Mesendoderm (in vitro differentiated cells): Measurements from ENCODE around the gene GDF15.

ENCODE experiments used
- DNase-seq: peaks from one replicate; pipeline ENCODE4 v3.0.0; 2013
- H2AK5ac ChIP-seq: 2 replicates; pipeline ENCODE4 v1.6.1; 2013; ENCODE audit warnings: low read length, inconsistent platforms
- H2BK120ac ChIP-seq: 2 replicates; pipeline ENCODE4 v1.6.1; 2013; ENCODE audit warnings: low read depth, mild to moderate bottlenecking, low read length, moderate library complexity, mixed read lengths
- H2BK15ac ChIP-seq: replicated peaks from 2 replicates; pipeline ENCODE4 v1.6.1; 2013; ENCODE audit warnings: low read depth, mild to moderate bottlenecking, moderate library complexity
- H2BK5ac ChIP-seq: 2 replicates; pipeline ENCODE4 v1.6.1; 2013; ENCODE audit warnings: low read length, inconsistent platforms
- H3K18ac ChIP-seq: 2 replicates; pipeline ENCODE4 v1.6.1; 2013; ENCODE audit warnings: mild to moderate bottlenecking, low read length, mixed read lengths
- H3K23ac ChIP-seq: one replicate; pipeline ENCODE4 v1.6.1; 2013; ENCODE audit warnings: low read length
- H3K27ac ChIP-seq: 2 replicates; pipeline ENCODE4 v1.5.1; 2013; ENCODE audit warnings: low read depth, mild to moderate bottlenecking, inconsistent platforms, low read length, moderate library complexity
- H3K27me3 ChIP-seq: 2 replicates; pipeline ENCODE4 v1.6.1; 2013; ENCODE audit warnings: low read length, control low read depth, mild to moderate bottlenecking, inconsistent platforms; ENCODE audit not compliant: insufficient read depth, poor library complexity
- H3K36me3 ChIP-seq: 2 replicates; pipeline ENCODE4 v1.6.1; 2013; ENCODE audit warnings: low read length, inconsistent platforms; ENCODE audit not compliant: control insufficient read depth, insufficient read depth
- H3K4ac ChIP-seq: one replicate; pipeline ENCODE4 v1.6.1; 2013; ENCODE audit warnings: low read depth, mild to moderate bottlenecking, low read length, moderate library complexity
- H3K4me1 ChIP-seq: 2 replicates; pipeline ENCODE4 v1.6.1; 2013; ENCODE audit warnings: low read depth, low read length, inconsistent platforms; ENCODE audit not compliant: control insufficient read depth
- H3K4me2 ChIP-seq: 2 replicates; pipeline ENCODE4 v1.6.1; 2013; ENCODE audit warnings: low read length
- H3K4me3 ChIP-seq: 2 replicates; pipeline ENCODE4 v1.5.1; 2013; ENCODE audit warnings: mild to moderate bottlenecking, low read length
- H3K56ac ChIP-seq: one replicate; pipeline ENCODE4 v1.6.1; 2013; ENCODE audit warnings: low read length
- H3K79me1 ChIP-seq: 2 replicates; pipeline ENCODE4 v1.6.1; 2013; ENCODE audit warnings: low read length, inconsistent platforms
- H3K79me2 ChIP-seq: 2 replicates; pipeline ENCODE4 v1.6.1; 2013; ENCODE audit warnings: mild to moderate bottlenecking, low read length; ENCODE audit not compliant: control insufficient read depth, insufficient read depth
- H3K9ac ChIP-seq: 2 replicates; pipeline ENCODE4 v1.6.1; 2013; ENCODE audit warnings: low read length, inconsistent platforms
- H4K5ac ChIP-seq: one replicate; pipeline ENCODE4 v1.6.1; 2013; ENCODE audit warnings: low read length
- H4K8ac ChIP-seq: one replicate; pipeline ENCODE4 v1.6.1; 2013; ENCODE audit warnings: low read depth, mild to moderate bottlenecking, control low read depth, low read length, moderate library complexity
- WGBS: extraction: QIAGEN DNeasy Blood & Tissue Kit; methylation state at CpG from one replicate; pipeline ENCODE4 v1.1.7; 2013; ENCODE audit warnings: low lambda C conversion rate, missing lambda C conversion rate; ENCODE audit not compliant: insufficient coverage; ENCODE audit errors: extremely low coverage; 5-methylcytosine and 5-hydroxymethylcytosine counted together

Gene GDF15

DNA sequence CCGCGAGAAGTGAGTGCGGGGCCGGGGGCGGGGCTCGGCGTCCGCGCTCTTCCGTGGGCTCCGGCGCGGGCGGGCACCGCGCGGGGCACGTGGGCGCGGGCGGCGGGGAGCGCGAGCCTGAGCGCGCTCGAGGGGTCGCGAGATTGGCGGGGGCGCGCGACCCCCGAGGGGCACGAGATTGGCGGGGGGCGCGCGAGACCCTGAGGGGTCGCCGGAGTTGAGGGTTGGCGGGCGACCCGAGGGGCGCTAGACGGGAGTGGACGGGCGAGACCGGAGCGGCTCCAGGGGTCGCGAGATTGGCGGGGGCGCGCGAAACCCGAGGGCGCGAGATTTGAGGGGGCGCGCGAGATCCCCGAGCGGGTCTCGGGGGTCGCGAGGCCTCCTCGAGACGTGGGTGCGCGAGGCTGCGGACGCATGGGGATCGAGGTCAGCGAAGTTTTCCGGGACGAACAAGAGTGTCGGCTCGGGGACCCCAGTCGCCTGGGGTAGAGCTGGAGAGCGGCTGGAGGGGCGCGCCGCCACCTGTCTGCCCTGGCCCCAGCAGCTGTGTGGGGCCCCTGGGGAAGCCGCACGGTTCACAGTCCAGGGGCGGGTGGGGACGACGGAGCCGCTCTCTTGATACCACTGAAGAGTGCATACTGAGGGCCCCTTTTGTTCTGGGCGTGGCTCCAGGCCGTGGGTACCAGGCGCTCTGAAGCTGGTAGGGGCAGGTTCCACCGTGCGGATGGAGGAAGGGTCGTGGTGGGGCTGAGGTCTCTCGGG is 33.9 kb downstream of the GDF15 start:
- H3K4me1 ChIP-seq, result peaks cover 7% of the 10 kb centered on the region

DNA sequence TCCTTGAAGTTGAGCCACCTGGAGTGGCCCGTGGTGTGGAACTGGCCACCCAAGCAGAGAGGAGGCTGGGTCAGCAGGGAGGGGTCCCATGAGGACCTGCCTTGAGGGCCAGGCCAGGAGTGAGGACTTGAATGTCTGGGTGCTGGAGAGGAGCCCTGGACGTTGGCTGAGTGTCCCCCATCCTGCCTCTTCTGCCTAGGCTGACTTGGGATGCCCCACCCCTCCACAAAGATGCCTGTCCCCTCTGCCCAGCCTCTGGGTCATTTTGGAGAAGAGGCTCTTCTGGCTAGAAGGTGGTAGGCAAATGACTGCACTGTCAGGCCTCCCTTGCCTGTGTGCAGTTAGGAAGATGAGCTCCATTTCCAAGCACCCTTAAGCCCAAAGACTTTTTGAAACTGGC is 35.0 kb downstream of the GDF15 start:
- Histone ChIP-seq H3K18ac (no peak overlapping the region), H2BK15ac (no peak overlapping the region), H3K9ac (peak overlapping the region; percentile 32), H3K36me3 (no peaks in the 10 kb centered on the region), H4K8ac (no peak overlapping the region), H3K23ac (peak overlapping the region; percentile 66), H3K56ac (peak overlapping the region; percentile 42), H3K4me2 (no peak overlapping the region), H2BK120ac (no peak overlapping the region), H3K27me3 (no peaks in the 10 kb centered on the region), H3K79me2 (peaks cover 7% of the 10 kb centered on the region), H2AK5ac (no peak overlapping the region), H3K79me1 (peaks cover 8% of the 10 kb centered on the region), H3K27ac (no peak overlapping the region), H4K5ac (no peak overlapping the region), H3K4ac (no peak overlapping the region), H3K4me3 (no peak overlapping the region), H3K4me1 (peaks cover 7% of the 10 kb centered on the region), H2BK5ac (no peak overlapping the region)
- no CpG with 5 or more reads among the region's 2 CpGs for WGBS
- no peak for DNase-seq

More for the DNA sequence above, 33.9 kb downstream of the GDF15 start:
- H3K27me3 ChIP-seq, result no peaks in the 10 kb centered on the region
- H3K79me2 ChIP-seq, result peaks cover 7% of the 10 kb centered on the region
- H3K4me2 ChIP-seq, result peak overlapping the region; percentile 45
- WGBS, result no CpG with 5 or more reads among the region's 97 CpGs
- no peaks in the 10 kb centered on the region for H3K36me3 ChIP-seq
- H3K18ac ChIP-seq, result peak overlapping the region; percentile 20
- DNase-seq, result no peak
- H2BK120ac ChIP-seq, result peak overlapping the region; percentile 3
- peak overlapping the region; percentile 66 for H3K9ac ChIP-seq
- no peak overlapping the region for H2BK5ac ChIP-seq
- H3K27ac ChIP-seq, result no peak overlapping the region
- no peak overlapping the region for H4K5ac ChIP-seq
- peak overlapping the region; percentile 79 for H3K56ac ChIP-seq
- H3K23ac ChIP-seq, result no peak overlapping the region
- H2AK5ac ChIP-seq, result no peak overlapping the region
- H3K79me1 ChIP-seq, result peaks cover 8% of the 10 kb centered on the region
- no peak overlapping the region for H2BK15ac ChIP-seq
- H3K4me3 ChIP-seq, result peak overlapping the region; percentile 29
- peak overlapping the region; percentile 58 for H3K4ac ChIP-seq
- no peak overlapping the region for H4K8ac ChIP-seq

DNA sequence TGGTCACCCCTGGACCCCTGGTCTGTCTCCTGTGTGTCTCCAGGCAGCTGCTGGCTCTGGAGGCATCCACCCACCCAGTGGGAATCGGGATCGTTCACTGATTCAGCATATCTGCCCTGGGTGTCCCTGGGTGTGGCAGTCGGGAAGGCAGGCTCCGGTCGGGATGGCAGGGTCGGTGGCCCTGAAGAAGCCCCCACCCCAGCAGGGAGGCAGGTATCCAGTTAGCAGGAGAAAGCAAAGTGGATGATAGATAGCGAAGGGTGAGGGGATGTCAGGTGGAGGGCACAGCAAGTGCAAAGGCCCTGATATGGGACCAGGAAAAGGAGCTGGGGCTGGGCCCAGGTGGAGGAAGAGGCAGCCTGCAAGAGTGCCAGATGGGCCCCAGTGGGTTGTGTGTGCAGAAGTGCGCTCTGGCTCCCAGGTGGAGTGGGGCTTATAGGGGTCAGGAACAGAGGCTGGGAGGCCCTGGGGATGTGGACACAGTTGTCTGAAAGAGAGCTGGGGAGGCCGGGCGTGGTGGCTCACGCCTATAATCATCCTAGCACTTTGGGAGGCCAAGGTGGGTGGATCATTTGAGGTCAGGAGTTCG is 35.5 kb downstream of the GDF15 start:
- H3K79me1 ChIP-seq, result peaks cover 8% of the 10 kb centered on the region
- H3K27me3 ChIP-seq, result no peaks in the 10 kb centered on the region
- no peak overlapping the region for H2BK15ac ChIP-seq
- H3K56ac ChIP-seq, result peak overlapping the region; percentile 34
- no peak overlapping the region for H3K4me2 ChIP-seq
- H4K8ac ChIP-seq, result no peak overlapping the region
- no peak for DNase-seq
- H3K4me1 ChIP-seq, result peaks cover 7% of the 10 kb centered on the region
- no peak overlapping the region for H3K4me3 ChIP-seq
- no peak overlapping the region for H3K18ac ChIP-seq
- no peaks in the 10 kb centered on the region for H3K36me3 ChIP-seq
- no peak overlapping the region for H2BK5ac ChIP-seq
- no peak overlapping the region for H2BK120ac ChIP-seq
- H2AK5ac ChIP-seq, result no peak overlapping the region
- H3K23ac ChIP-seq, result peak overlapping the region; percentile 66
- no peak overlapping the region for H3K4ac ChIP-seq
- no CpG with 5 or more reads among the region's 12 CpGs for WGBS
- H4K5ac ChIP-seq, result no peak overlapping the region
- H3K79me2 ChIP-seq, result peaks cover 7% of the 10 kb centered on the region
- H3K9ac ChIP-seq, result no peak overlapping the region
- H3K27ac ChIP-seq, result no peak overlapping the region

DNA sequence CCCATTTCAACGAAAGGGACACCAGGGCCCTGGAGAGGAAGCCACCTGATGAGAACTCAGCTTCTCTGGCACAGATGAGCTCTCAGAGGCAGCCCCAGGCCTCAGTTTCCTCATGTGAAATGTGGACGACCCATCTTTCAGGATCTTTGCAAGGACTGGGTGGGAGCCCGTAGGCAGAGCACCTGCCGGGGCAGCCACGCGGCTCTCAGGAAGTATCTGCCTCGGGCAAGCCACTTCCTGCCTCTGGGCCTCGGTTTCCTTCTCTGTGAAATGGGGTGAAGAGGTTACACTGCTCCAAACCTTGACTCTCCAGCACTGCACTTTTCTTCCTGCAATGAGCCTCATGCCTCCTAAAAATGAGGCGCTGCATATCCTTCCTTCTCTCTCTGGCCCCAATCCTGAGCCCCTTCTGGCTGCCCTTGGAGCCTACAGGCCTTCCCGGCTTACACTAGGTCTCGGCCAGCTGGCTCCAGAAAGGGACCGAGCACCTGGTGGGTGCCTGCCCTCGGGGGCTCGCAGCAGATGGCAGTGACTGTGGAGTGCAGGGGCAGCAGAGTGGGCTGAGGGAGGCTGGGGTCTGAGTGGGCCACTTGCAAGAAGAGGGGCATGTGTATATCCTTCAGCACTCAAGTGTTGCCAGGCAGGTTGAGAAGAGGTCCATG is 36.7 kb downstream of the GDF15 start:
- no peak for DNase-seq
- Histone ChIP-seq H4K5ac (no peak overlapping the region), H3K36me3 (no peaks in the 10 kb centered on the region), H3K9ac (no peak overlapping the region), H3K23ac (no peak overlapping the region), H3K79me1 (peaks cover 8% of the 10 kb centered on the region), H3K4me3 (no peak overlapping the region), H2BK120ac (no peak overlapping the region), H3K27ac (no peak overlapping the region), H3K79me2 (peaks cover 7% of the 10 kb centered on the region), H3K18ac (no peak overlapping the region), H2AK5ac (no peak overlapping the region), H2BK5ac (no peak overlapping the region), H3K4ac (no peak overlapping the region), H3K56ac (no peak overlapping the region), H3K4me2 (no peak overlapping the region), H3K27me3 (no peaks in the 10 kb centered on the region), H3K4me1 (peaks cover 7% of the 10 kb centered on the region), H2BK15ac (no peak overlapping the region), H4K8ac (no peak overlapping the region)
- no CpG with 5 or more reads among the region's 14 CpGs for WGBS

DNA sequence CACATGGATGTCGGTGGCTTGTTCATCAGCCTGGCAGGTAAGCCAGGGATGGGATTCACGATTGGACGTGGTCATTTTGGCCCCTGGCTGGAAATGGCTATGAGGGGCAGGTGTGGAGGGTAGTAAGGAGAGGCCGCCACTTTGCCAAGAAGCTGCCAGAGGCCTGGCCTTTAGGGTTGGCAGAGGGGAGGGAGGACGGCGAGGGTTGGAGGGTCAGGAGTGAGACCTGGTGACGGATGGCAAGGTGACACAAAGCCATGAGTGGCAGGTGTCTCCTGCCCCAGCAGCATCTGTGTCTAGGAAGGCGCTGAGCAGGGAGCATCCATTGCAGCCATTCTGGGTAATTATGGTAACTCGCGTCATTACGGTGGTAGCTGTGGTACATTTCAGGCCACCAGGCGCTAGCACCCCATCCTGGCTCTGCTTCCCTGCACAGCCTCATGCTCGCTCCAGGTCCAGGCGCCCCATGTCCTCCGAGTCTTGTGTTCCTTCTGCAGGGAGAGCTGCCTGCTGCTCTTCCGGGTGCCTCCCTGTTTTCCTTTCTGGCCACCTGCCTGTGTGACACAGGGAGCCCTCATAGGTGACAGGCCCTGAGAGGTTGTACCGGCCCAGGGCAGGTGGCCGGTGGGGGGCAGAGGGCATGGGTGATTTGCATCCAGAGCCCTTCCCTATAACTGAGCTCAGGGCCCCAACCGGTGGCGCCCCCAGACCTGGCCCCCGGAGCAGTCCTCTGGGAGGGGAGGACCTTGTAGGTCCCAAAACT is 37.5 kb downstream of the GDF15 start:
- Histone ChIP-seq H3K27me3 (no peaks in the 10 kb centered on the region), H3K4me1 (peaks cover 4% of the 10 kb centered on the region), H4K8ac (no peak overlapping the region), H3K36me3 (no peaks in the 10 kb centered on the region), H3K9ac (no peak overlapping the region), H3K4me3 (no peak overlapping the region), H2BK5ac (no peak overlapping the region), H3K4me2 (no peak overlapping the region), H3K79me2 (peaks cover 7% of the 10 kb centered on the region), H2BK15ac (no peak overlapping the region), H3K4ac (no peak overlapping the region), H3K23ac (no peak overlapping the region), H3K56ac (no peak overlapping the region), H2AK5ac (no peak overlapping the region), H3K27ac (no peak overlapping the region), H3K18ac (no peak overlapping the region), H2BK120ac (no peak overlapping the region), H3K79me1 (peaks cover 8% of the 10 kb centered on the region), H4K5ac (no peak overlapping the region)
- no peak for DNase-seq
- no CpG with 5 or more reads among the region's 21 CpGs for WGBS
